H4 (cell line): Measurements from ENCODE around the gene FNDC10. TPM values are rescaled to one million over a fixed set of nuclear protein-coding genes. Genes with fewer than 3 reads are reported as not detected.

Source experiments
- DNase-seq: peaks from one replicate; pipeline ENCODE4 v3.0.0-alpha.2; 2015; ENCODE audit warnings: low spot score
- total RNA-seq: library from RNA; depleted of rRNA; stranded (reverse); fragments of >200 nt; shearing (Covaris generic); gene quantifications from 2 replicates; pipeline ENCODE4 v1.2.3, GENCODE V29; 2014; rRNA removed

FNDC10 gene
- total RNA-seq, 1 experiment from 2014 or later: 0.85 TPM

DNA sequence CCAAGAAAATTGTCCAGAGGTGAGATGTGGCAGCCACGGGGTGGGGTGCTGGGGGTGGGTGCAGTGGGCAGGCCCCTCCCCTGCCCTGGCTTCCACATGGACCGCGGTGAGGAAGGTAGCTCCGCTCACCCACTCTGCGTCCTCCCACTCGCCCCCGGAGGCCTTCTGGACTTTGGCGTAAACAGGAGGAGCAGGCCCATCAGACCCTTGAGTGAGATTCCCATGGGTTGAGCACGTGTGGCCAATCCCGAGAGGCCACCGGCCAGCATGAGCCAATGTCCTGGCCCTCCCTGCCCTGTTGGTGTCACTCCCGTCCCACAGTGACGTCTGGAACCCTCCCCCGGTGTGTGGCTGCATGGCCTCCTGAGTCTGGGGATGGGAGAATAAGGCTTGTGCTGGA, 51.3 kb downstream of the FNDC10 start:
- no peak for DNase-seq

Other genes starting within 250 kb of the FNDC10 start
- gene MXRA8, start 241.6 kb downstream of the FNDC10 start, total RNA-seq: 41.2 and 46.0 TPM in 2 replicates
- gene AURKAIP1, start 224.9 kb downstream of the FNDC10 start, total RNA-seq: 162 and 168 TPM in 2 replicates
- gene CCNL2, start 200.8 kb downstream of the FNDC10 start, total RNA-seq: 46.0 and 49.4 TPM in 2 replicates
- 243 and 264 TPM in 2 replicates for gene MRPL20, start 192.8 kb downstream of the FNDC10 start, total RNA-seq
- not detected in 2 replicates for gene ANKRD65, start 178.9 kb downstream of the FNDC10 start, total RNA-seq
- gene VWA1, start 164.4 kb downstream of the FNDC10 start, total RNA-seq: 0.04 TPM in 1 of 2 replicates, not detected in the other
- gene ATAD3C, start 150.4 kb downstream of the FNDC10 start, total RNA-seq: not detected in 2 replicates
- 4.4 and 5.7 TPM in 2 replicates for gene ATAD3B, start 128.4 kb downstream of the FNDC10 start, total RNA-seq
- gene ATAD3A, start 88.0 kb downstream of the FNDC10 start, total RNA-seq: 20.9 and 30.3 TPM in 2 replicates
- not detected in 2 replicates for gene TMEM240, start 59.5 kb downstream of the FNDC10 start, total RNA-seq
- 83.4 and 130 TPM in 2 replicates for gene SSU72, start 25.3 kb downstream of the FNDC10 start, total RNA-seq
- gene MIB2, start 15.4 kb upstream of the FNDC10 start, total RNA-seq: 11.8 and 18.5 TPM in 2 replicates
- not detected in 2 replicates for gene MMP23B, start 32.0 kb upstream of the FNDC10 start, total RNA-seq
- gene CDK11B, start 58.9 kb upstream of the FNDC10 start, total RNA-seq: 4.7 and 10.4 TPM in 2 replicates
- gene SLC35E2B, start 92.7 kb upstream of the FNDC10 start, total RNA-seq: 18.5 and 20.1 TPM in 2 replicates
- gene CDK11A, start 124.2 kb upstream of the FNDC10 start, total RNA-seq: 3.8 and 7.0 TPM in 2 replicates
- gene NADK, start 178.3 kb upstream of the FNDC10 start, total RNA-seq: 27.4 and 36.7 TPM in 2 replicates